Activated naive CD4-positive, alpha-beta T cell treated with Interleukin-2 at 50 U/mL for 16 hours (primary cell): ENCODE measurements around the gene TLN1.

Source experiments
- DNase-seq: peaks from one replicate; pipeline ENCODE4 v3.0.0-alpha.2; 2020

TLN1 gene

DNA sequence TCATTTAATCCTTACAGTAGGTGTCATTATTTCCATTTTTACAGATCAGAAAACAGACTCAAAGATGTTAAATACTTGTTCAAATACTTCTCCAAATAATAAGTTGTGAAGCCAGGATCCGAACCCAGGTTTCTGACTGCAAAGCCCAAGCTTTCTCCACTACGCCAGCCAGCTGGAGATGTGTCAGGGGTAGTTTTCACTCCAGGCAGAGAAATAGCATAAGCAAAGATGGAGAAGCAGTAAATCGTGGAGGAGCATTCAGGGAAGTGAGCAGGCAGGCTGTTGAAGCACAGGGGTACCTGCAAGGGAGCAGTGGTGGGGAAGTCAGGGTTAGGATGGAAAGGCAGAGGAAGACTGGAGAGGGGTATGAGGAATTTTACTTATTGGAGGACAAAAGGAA is 2.9 kb downstream of the TLN1 start:
- DNase-seq, result no peak

DNA sequence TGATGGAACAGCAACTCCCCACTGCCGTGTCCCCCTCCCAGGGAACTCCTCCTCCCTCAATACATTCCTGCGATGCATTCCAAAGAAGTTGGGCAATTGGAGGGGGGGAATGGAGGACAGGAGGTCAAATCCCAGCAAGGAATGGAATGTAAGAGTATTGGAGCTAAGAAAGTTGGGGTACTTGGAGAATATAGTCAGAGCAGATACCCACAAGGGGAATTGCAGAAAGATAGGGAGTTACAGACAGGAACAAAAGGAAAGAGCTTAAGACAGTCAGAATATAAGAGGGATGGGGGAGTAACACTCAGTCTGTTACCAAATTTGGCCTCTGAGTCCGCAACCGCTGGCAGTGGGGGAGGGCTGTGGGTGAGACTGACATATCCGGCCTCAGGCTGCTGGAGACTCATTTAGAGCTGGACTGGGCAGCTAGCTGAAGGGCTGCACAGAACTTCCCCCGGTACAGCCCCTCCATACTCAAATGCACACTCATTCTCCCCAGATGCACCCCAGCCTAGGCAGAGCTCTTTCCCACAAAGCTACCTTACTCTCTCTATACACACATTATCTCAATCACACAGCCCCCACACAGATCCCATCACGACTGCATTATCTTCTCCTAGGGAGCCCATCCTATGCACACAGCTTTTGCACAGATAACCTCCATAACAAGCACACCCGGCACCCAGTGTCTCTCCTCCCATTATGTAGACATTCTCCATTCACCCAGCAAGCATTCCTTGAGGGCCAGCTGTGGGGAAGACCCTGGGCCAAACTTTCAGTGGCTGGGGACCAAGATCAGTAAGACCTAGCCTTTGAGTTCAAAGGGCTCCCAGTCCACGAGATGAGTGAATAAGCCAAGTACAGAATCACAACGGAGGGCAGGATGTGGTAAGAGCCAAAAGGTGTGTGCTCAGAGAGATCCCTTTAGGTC is 3.7 kb downstream of the TLN1 start:
- peak; percentile 31 for DNase-seq

DNA sequence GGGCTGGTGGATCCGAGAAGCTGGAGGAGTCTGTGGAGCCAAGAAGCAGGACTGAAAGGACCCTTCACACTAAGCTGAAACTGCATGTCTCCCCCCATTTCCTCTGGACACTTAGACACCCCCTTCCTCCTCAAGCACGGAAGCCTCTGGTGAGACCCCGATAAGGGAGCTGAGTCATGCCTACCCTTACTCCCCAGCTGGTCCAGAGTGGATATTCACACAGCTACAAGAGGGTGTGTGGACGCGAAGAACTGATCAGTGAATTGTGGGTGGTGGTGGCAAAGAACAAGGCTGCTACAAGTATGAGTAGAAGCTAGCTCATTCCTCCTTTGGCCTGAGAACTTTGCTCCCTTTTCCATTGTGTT is 4.3 kb downstream of the TLN1 start:
- DNase-seq, result no peak

DNA sequence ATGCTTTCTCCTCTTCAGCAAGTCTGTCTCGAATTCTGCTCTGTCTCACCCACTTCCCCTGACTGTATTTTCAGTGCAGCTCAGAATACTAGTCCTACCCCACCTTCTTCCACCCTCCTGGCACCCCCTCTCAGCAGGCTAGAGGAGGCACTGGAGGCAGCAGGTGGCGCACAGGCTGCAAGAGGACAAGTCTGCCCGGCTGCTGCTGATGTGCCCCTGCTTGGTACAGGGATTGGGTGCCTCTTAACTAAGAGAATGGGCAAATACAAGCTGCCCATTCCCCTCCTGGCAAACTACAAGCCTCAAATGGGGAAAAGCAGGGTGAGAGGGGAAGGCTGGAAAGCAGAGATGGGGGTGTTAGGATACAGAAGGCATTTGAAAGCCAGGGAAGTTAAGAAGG is 5.1 kb downstream of the TLN1 start:
- DNase-seq, result peak; percentile 19

DNA sequence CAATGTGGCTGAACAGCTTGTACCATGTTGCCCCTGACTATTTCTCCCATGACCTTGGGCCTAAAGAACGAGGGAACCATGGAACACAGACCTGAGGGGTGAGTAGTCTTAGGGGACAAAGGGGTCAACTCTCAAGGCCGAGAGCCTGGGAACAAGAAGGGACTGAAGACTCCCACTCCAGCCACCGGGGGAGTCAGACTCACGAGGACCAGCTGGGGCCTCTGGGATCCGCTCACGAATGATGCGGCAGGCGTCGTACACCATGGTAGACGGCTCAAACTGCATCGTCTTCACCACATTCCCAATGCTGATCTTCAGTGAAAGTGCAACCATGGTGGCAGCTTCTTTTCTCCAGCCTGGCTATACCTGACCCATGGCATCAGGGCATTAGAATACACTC is 6.6 kb downstream of the TLN1 start:
- DNase-seq, result no peak

DNA sequence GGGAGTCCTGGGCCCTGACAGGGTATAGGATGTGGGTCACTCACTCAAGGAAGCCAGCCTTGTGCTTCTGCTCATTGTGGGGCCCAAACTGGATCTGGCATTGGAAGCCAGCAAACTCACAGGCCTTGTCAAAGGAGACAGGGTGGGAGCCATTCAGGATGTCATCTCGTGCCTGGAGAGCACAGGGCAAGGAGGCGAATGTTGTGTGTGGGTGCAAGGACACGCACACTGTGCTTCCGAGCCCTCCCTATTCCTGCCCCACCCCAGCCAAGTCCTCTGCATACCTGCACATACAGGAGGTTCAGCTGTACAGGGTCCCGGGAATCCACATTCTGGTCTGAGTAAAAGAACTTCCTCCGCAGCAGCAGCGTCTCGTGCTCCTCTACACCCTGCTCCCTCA is 8.1 kb downstream of the TLN1 start:
- no peak for DNase-seq

DNA sequence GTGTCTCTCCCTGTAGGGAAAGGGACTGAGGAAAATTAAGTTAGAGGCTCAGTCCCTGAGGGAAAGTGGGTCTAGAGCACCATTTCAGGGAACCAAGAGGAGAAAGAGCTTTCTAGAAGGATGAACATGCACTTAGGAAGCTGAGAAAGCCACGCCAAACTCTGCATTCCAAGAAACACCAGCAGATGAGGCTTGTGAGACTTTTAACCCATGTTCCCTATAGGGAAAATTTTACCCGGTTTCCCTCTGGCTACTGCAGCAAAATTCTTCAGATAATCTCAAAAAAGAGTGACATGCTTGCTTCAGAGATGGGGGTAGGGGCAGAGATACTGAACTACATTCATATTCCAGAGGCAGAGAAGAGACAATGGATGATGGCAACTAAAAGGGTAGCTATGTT is 8.6 kb downstream of the TLN1 start:
- no peak for DNase-seq

DNA sequence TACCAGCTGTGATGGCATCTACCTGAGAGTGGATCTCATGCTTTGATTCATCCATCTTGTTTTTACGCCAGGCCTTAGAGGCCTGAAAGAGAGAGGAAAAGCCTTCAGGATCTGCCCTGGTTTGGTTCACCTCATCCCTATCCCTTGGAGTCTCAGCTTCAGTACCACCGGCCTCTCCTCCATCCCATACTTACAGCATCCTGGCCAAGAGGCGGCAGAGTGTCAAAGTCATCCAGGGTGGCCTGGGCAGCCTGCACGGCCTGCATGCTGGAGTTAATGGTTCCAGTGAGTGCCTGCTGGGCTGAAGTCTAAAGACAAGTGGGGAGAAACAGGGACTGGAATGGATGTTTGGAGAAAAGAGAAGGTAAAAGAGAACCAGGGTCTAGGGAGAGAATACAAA is 12.4 kb downstream of the TLN1 start:
- DNase-seq, result no peak

DNA sequence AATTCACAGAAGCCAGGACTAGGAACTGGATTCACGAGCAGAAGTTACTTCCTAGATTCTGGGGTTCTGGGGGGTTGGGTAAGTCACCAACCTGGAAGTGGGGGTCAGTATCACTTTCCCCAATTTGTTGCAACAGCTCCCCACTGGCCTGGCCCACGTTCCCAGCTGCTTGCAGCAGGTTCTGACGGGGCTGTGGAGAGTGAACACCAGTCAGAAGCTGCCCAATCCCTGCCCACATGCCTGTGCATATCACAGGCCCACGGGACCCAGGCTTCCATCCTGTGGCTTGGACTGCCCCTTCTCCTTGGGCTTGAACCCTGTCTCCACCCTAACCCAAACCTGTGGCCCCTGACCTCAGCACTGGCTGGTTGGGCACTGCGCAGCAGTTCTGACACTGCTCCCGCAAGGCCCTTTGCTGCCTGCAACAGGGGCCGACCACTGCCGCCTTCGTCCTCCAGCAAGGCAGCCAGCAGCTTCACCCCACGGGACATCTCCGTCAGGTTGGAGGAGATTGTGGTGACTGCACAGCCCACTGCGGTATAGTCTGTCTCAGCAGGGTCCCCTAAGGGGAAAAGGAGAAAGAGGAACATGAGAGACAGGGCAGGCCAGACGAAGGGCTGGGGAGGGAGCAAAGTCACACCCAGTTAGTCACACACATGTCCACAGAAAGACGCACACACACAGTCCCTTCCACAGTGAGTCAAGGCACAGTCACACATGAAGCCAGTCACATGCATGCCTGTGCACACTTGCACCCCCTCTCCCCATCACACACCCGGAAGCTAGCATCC is 13.1 kb downstream of the TLN1 start:
- DNase-seq, result no peak

DNA sequence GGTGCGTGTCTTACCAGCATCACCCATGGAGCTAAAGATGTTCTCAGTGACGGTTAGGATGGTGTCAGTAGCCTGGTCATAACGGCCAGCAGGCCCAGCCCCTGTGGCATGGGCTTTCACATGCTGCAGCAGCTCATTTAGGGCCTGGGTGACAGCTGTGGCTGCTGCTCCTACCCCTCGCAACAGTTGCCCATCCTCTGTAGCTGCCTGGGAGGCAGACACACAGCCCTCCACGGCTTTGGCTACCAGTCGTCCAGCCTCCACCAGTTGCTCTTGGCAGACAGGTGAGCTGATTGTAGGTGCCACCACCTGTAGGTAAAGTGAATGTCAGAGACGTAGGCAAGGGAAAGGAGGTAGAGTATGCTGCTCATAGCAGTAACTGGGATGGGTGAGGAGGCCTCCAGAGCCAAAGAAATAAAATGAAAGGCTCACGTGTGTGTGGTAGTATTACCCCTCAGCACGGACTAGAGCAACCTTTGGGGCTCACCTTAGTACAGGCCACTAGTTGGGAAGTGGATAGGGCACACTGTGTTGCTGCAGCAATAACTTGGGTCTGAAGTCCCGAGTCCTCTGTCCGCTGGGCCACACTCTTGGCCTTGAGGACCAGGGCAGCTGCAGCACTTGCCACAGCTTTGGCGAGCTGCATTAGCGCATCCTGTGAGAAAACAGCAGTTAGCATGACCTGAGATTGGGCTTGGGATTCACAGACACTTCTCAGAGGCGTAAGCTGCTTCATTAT is 14.7 kb downstream of the TLN1 start:
- no peak for DNase-seq

DNA sequence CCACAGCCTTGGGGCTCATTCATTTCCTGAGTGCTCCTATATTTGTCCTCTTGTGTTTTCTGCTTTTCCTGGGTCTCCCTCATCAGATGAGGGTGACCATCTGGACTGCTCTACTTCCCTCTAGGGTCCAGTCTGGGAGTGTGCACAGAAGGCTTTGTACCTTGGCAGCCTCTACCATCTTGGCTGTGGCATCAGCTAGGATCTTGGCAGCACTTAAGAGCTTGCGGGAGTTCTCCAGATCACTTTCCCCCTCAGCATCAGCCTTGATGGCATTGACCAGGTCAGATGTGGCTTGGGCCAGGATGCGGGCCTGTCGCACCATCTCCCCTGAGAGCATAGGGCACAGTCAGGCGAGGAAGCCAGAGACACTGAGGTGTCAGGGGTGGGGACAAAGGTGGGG is 15.8 kb downstream of the TLN1 start:
- DNase-seq, result no peak

DNA sequence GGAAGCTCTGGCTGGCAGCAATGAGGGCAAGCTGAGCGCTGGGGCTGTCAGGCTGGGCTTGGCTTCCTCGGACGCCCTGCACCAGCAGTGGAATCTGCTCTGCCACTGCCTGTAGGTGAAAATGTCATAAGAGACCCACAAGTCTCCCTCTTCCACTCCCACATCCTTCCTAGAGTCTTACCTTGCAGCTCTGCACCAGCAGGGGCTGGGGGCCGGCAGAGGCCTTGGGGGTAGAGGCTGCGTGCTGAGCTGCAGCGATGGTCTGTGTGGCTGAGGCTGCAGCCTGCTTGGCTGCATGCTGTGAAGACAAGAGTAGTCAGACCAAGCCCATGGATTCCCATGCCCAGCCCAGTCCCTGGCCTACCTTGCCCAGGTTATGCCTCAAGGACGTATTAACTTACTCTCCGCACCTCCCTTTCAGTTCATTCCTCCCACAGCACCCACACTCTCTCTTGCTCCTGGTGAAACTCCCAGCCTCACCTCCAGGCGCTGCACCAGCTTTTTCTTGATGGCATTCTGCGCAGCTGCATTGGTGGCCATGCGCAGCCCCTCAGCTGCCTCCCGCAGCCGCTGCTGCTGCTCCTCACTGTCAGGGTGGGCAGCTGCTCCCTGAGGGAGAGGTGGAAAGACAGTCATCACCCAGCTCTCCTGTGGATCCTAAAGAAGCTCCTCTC is 17.3 kb downstream of the TLN1 start:
- DNase-seq, result no peak

DNA sequence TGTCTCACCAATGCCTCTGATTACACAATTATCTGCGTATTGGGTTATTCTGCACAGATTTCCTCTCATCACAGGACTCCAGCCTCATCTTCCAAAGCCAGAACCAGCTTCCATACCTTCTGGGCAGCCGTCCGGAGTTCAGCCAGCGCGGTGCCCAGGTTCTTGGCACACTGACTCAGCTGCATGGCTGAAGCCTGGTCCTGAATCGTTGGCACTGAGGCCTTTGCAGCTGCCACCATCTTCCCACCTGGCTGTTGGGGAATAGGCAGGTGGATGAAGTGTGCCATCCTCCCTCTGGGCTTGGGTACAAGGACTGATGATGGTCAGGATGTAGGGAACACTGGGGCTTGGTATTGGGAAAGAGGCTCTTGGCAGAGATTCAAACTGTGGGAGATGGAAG is 17.9 kb downstream of the TLN1 start:
- DNase-seq, result no peak

DNA sequence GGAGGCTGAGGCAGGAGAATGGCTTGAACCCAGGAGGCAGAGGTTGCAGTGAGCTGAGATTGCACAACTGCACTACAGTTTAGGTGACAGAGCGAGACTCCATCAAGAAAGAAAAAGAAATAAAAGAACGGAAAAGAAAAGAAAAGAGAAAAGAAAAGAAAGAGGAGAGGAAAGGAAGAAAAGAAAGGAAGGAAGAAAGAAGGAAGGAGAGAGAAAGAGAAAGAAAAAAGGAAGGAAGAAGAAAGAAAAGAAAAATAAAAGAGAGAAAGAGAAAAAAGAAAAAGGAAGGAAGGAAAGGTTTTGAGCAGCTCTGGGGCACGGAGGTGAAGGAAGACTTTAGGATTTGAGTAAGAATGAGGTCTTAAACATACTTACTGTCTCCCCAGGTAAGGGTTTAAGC is 18.4 kb downstream of the TLN1 start:
- DNase-seq, result no peak

DNA sequence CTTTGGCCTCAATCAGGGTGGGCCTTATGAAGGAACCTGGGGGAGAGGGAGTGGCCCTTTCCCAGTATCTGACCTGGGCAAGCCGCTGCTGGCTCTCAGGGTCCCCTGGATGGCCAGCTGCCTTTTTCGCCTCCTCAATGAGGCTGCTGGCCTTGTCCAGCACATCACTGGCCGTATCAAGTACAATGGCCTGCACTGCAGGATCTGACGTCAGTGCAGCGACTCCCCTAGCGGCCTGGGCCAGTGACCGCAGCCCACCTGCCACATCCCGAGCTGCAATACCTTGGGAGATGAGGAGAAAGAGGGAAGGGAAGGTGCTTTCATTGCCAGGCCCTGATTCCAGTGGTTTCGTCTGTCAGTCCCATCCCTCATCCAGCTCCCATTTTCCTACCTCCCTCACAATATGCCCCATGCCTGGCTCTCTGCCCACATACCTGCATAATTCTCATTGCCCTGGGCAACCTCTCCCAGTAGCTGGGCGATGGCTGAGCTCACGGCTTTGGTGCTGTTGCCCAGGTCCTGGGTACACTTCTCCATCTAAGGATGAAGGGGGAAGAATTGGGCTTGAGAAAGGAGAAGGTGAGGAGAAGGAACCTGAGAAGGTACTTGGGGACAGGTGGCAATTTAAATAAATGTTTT is 19.1 kb downstream of the TLN1 start:
- DNase-seq, result no peak

DNA sequence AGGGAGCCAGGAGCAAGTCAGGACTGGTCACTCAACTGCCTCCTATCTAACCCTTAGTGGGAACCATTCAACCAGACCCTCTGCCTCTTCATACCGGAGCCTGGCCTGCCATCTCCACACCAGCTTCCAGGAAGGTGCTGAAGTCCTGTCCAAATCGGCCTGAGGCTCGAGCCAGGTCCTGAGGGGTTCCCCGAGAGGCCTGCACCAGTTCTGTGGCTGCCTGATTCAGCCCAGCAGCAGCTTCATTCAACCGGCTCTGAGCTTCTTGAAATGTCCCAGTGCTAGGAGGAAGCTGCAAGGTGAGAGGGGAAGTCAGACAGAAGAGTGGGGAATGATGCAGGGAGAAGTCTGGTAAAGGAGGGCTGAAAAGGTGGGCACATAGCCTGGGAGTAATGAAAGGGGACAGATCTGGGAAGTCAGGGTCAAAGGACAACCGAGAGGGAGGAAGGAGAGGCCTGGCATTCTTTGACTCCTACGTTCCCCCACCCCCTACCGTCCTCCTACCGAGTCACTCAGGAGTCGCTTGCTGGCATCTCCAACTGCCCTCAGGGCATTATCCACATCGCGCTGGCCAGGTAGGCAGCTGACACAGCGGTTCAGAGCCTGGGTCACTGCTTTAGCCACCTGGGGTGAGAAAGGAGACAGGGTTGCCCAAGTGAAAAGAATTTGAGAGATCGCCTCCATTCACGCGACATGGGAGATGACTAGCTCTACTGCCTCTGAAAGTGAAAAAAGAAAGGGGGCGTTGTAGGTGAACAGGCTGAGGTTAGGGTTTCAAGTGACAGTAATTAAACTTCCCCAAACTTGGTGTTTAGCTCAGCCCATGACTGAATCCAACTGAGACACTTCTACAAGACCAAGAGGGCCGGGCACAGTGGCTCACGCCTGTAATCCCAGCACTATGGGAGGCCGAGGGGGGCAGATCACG is 20.2 kb downstream of the TLN1 start:
- DNase-seq, result no peak

DNA sequence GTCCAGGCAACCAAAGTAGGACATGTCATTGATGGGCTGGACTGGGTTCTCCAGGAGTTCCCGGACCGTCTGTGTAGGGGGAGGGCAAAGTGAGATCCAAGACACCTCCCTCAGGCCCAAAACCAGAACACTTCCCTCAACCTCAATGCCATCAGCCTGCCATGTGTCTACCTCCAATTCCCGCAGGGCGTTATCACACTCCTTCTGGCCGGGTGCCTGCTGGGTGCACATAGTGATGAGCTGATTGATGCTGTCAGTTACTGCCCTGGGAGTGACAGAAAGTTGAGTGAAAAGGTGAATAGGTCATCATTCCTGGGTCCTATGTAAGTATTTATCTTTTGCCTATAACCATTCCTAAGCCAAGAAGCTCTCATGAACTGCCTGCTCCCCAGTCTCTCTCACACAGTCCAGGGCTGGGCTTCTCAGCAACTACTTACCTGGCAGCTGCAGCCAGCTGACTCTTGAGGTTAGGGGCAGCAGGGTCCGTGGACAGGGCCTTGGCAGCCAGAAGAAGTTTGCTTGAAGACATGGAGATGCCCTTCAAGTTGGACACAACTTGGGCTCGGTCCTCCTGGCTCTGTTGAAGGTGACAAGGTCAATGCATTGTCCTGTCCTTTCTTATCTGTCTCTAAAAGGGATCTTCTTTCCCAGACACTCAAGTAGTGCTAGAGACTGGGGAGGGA is 21.0 kb downstream of the TLN1 start:
- DNase-seq, result no peak

DNA sequence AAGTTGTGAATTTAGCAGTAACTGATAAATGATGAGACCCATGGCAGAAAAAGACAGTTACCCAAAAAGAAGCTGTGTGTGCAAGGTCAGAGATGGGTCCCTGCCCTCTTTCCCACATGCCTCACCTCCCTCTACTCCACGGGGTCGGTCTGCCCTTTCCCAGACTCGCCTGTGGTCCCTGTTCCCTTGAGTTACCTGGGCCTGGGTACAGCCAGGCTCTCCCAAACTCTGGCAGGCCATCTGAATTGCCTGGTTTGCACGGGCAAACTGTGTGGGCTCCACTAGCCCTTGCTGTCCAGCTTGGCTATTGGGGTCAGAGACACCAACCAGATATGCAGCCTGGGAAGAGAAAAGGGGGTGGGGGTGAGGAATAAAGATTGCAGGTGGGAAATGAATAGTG is 23.8 kb downstream of the TLN1 start:
- DNase-seq, result no peak

DNA sequence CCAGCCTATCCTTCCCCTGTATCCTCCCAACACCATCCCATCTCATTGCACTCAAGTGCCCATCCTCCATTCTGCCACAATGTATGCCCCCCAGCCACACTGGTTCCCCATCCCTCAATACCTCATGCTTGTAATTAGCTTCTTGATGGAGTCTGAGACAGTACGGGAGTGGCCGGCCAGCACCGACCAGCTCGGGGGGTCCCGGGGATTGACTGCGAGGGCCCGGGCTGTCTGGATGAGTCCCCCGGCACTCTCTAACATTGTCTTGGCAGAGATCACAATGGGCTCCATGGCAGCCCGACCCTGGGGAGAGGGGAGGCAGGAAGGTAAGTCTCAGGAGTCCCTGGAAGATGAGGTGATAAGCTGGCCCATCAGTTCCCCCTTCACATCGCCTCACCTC is 25.0 kb downstream of the TLN1 start:
- no peak for DNase-seq

DNA sequence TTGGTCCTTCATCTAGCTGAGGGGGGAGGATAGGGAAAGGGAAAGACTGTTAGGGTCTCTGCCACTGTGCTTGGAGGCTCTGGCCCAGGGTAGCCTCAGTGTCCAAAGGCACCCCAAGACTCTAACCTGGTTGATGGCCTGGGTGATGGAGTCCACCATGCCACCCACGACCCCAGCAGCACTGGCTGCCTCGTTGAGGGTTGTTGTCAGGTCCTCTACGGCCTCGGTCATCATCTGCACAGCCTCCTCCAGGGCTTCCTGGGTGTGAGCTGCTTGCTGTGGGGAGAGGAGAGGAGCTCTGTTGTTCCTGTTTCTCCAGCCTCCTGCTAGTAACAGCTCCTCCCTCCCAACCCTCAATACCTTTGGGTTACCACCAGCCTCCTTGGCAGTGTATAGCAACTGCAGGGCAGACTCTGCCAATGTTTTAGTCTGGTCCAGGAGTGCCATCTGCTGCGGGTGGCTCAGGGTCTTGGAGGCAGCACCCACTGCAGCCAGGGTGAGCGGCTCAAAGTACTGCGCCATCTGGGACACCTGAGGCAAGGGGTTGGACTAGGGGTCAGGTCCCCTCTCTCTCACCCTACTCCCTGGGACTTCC is 26.1 kb downstream of the TLN1 start:
- no peak for DNase-seq
